GM20000 (cell line): ENCODE results near the gene SLC16A10.

ENCODE experiments used
- DNase-seq: peaks from one replicate; pipeline ENCODE4 v3.0.0; 2012; ENCODE audit warnings: low spot score
- TF ChIP-seq, protein P1 (sequence below): IDR thresholded peaks from 2 replicates; pipeline ENCODE4 v1.5.1; 2012; ENCODE audit warnings: mild to moderate bottlenecking, control low read depth; ENCODE audit errors: extremely low read depth, missing control alignments

SLC16A10 gene

DNA sequence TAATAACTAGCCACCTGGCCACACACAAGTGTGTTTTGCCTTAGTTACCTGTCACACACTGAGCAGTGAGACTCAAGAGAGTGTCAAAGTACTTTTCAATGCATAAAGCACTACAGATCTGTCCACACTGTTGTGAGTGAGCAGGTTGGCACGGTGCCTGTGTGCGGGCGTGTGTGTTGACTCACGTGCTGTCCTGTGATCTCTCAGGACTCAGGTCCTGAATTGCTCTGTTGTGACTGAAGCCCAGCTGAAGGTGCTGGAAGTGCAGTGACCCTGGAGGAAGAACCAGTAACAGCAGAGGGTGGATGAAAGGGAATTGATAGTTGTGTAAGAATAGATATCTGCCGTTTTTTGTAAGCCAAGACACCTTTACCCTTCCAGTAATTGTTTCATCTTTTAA is 18.3 kb downstream of the SLC16A10 start:
- TF ChIP-seq, protein P1, sequence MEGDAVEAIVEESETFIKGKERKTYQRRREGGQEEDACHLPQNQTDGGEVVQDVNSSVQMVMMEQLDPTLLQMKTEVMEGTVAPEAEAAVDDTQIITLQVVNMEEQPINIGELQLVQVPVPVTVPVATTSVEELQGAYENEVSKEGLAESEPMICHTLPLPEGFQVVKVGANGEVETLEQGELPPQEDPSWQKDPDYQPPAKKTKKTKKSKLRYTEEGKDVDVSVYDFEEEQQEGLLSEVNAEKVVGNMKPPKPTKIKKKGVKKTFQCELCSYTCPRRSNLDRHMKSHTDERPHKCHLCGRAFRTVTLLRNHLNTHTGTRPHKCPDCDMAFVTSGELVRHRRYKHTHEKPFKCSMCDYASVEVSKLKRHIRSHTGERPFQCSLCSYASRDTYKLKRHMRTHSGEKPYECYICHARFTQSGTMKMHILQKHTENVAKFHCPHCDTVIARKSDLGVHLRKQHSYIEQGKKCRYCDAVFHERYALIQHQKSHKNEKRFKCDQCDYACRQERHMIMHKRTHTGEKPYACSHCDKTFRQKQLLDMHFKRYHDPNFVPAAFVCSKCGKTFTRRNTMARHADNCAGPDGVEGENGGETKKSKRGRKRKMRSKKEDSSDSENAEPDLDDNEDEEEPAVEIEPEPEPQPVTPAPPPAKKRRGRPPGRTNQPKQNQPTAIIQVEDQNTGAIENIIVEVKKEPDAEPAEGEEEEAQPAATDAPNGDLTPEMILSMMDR: no peak
- DNase-seq: no peak

DNA sequence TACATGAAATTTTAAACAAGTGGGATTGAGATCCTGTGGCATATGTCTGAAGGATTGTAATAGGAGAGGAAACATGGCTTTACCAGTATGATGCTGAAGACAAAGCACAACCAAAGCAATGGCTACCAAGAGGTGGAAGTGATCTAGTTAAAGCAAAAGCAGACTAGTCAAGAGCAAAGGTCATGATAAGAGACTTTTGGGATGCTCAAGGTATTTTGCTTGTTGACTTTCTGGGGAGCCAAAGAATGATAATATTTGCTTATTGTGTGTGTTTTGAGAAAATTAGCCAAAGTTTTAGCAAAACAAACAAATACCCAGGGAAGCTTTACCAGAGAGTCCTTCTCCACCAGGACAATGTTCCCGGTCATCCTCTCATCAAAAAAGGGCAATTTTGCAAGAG is 20.3 kb downstream of the SLC16A10 start:
- DNase-seq: no peak

DNA sequence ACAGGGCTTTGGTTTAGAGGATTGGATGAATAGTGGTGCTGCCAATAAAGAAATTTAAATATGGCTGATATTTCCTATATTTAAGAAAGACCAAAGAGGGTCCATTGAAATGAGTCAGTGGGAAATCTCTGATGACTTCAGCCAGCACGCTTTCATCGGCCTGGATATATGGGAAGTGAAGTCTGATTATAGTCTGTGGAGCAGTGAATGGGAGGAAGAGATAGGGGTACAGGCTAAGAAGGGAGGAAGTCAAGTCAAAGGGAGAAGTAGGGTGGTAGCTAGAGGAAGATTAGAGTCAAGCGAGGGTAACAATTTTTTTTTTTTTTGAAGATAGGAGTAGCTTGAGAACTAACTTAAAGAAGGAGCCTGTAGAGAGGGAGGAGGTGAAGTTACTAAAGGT is 22.7 kb downstream of the SLC16A10 start:
- TF ChIP-seq, protein P1: no peak
- no peak for DNase-seq

More for the DNA sequence above, 20.3 kb downstream of the SLC16A10 start:
- TF ChIP-seq, protein P1: no peak

DNA sequence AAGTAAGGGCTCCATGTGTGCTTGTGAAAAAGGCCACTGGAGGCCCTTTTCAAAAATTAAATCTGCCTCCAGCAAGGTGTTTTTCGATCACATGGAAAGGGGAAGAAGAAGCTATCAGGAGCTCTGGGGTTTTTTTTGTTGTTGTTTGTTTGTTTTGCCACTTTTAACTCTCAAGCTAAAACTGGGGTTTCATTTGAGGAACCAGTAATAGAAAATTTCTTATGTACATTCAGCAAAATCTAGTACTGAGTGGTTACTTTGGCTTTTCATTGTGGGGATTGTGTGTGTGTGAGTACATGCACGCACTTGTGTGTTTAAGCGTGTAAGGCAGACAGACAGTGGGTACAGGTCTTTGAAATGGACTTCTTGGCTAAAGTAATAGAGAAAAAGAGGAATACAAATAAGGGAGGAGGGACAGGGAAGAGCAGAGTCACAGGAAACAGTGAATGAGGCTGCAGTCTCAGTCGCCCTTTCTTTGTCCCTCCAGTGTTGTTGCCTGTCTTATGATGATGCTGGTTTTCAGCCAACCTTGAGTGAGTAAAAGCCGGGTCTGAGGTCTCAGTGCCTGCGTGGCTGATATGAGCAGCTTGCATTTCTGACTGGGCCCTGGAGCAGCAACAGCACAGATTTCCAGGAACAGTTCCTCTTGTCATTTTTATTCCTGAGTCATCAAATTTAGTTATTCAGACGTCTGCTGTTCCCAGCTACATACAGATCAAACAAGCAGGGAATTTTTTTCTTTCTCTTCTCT is 26.2 kb downstream of the SLC16A10 start:
- no peak for DNase-seq

DNA sequence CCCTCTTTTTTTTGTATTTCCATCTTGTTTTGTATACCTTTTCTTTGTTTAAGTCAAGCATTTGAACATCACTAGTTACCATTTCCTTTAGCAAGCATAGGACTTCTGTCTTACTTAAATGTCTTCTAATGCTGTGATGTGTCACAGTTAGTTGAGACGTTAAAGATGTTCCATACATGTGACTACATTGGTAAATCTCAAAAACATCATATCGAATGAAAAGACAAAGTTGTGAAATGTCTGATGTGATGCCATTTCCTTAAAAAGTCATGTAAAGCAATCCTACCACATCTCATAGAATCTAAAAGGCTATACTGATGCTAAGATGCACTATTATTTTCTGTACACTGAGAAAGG is 26.8 kb downstream of the SLC16A10 start:
- no peak for DNase-seq
- TF ChIP-seq, protein P1: no peak

More for the DNA sequence above, 26.2 kb downstream of the SLC16A10 start:
- TF ChIP-seq, protein P1: no peak

DNA sequence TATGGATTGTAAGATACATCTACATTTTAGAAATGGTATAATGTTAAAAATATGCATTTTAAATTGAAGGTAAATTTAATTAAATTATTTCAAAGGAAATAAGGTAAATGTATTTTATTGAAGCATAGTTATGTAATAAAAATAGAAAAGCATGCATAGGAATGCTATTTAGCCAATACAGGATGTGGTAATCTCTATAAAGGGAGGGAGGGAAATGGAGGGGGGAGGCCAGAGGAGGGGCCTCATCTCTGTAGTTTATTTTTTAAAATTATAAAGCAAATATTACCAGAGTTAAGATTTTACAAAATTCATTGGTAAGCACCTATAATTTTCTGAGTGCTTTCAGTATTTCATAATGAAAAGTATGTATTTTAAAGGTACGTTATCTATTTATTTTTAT is 27.2 kb downstream of the SLC16A10 start:
- no peak for DNase-seq
- TF ChIP-seq, protein P1: no peak

DNA sequence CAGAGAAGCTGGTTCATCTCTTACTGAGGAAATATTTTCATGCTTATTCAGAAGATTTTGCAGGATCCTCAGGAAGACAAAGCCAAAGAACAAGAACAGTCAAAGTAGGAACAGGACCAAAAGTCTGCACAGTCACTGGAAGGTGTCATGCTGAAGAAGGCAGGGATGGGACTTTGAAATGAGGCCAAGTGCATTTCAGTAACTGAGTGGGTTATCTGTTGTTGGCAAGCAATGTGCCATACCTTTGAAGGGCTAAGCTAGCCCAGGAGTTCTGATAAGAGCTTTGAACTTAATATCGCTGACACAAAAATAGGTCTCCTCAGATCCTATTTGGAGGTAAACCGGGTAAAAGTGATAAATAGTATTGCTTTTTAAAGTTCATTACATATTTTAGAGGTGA is 31.5 kb downstream of the SLC16A10 start:
- TF ChIP-seq, protein P1: no peak
- no peak for DNase-seq
